Measurements from ENCODE around the gene ZNF226. TPM values are rescaled to one million over a fixed set of nuclear protein-coding genes. Genes with fewer than 3 reads are reported as not detected.

The ZNF226 gene
- 10 to 100 TPM; 12.9 to 20.7 (median 17.6) TPM for total RNA-seq

- no peak for TF ChIP-seq CTCF (IDR thresholded peaks at IDR 0.05; ENCODE audit: low read depth)
Measured at GRCh38 chr19:44164673-44165512, at the start of gene ZNF226. Gene ZNF226, plus strand, starts transcription at chr19:44165100. Its CDS starts 4,981 bp downstream, at chr19:44170081.

GRCh38 chr19:44131955-44132354, 32.9 kb upstream of the ZNF226 start:
- no peak for TF ChIP-seq CTCF (IDR thresholded peaks at IDR 0.05; ENCODE audit: low read depth)

- no peak for TF ChIP-seq CTCF (IDR thresholded peaks at IDR 0.05; ENCODE audit: low read depth)
Measured at GRCh38 chr19:44141191-44142058, 23.5 kb upstream of the ZNF226 start, which contains the start of gene ZNF234. Gene ZNF234, plus strand, starts transcription at chr19:44141554. Its CDS starts 3,079 bp downstream, at chr19:44144633.

- TF ChIP-seq CTCF (IDR thresholded peaks at IDR 0.05; ENCODE audit: low read depth): no peak
Measured at GRCh38 chr19:44142059-44142433, 22.9 kb upstream of the ZNF226 start.

- no peak for TF ChIP-seq CTCF (IDR thresholded peaks at IDR 0.05; ENCODE audit: low read depth)
Measured at GRCh38 chr19:44149776-44150175, 15.1 kb upstream of the ZNF226 start.

- TF ChIP-seq CTCF (IDR thresholded peaks at IDR 0.05; ENCODE audit: low read depth): no peak
Measured at GRCh38 chr19:44151491-44151890, 13.4 kb upstream of the ZNF226 start.

GRCh38 chr19:44156475-44156874, 8.4 kb upstream of the ZNF226 start:
- TF ChIP-seq CTCF (IDR thresholded peaks at IDR 0.05; ENCODE audit: low read depth): no peak
